Activated CD8-positive, alpha-beta memory T cell treated with anti-CD3 and anti-CD28 coated beads, Interleukin-2, amount 50 U/mL, for 4 hours (primary cell): ENCODE measurements around the gene PRCD.

ENCODE experiments used
- DNase-seq: peaks from one replicate; pipeline ENCODE4 v3.0.0-alpha.2; 2020

PRCD gene

DNA sequence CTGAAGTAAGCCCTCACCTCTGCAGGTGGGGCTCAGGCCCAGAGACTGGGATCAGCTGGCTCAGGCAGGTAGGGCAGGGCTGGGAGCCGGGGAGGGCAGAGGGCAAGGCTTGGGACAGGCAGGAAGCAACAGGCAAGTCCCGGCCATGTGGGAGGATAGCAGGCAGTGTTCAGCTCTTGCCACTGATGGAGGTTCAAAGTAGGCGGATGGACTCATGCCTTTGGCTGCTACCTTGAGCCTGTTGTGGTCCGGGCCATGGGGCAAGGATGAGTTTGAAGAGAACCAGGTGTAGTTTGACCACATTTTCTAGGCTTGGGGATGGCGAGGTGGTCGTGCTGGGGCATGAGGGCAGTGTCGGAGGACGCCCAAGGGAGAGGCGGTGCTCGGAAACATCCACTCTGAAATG, 2.7 kb downstream of the PRCD start:
- DNase-seq = no peak

DNA sequence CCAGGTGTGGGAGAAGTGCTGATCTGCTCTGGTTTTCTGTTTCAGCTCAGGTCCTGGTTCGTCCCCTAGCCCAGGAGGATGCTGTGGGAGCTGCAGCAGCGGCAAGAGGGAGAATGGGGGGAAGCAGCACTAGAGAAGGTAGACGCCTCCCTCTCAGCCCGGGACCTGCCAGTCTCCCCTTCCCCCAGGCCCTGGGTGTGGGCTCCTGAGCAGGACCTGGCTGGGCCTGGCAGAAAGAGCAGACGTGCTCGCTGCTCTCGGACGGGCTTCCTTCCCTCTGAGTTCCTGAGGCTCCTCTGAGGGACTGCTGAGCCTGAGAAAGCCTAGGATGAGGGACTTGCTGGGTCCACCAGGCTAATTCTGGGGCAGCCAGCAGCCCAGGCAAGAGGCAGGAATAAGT, 3.1 kb downstream of the PRCD start:
- no peak for DNase-seq

DNA sequence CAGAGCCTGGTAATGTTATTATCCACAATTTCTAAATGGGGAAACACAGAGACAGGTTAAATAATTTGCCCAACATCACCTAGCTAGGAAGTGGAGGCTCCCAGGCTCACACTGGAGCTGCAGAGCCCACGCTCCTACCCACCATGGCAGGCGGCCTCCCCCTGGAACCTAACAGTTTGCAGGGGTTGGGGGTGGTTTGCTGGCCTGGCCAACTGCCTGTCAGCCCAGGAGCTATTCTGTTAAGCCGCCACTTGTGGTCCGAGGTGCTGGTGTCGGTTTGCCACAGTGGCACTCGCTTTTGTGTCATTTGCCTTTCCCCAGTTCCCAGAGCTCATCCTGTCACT, 3.6 kb downstream of the PRCD start:
- DNase-seq = no peak

DNA sequence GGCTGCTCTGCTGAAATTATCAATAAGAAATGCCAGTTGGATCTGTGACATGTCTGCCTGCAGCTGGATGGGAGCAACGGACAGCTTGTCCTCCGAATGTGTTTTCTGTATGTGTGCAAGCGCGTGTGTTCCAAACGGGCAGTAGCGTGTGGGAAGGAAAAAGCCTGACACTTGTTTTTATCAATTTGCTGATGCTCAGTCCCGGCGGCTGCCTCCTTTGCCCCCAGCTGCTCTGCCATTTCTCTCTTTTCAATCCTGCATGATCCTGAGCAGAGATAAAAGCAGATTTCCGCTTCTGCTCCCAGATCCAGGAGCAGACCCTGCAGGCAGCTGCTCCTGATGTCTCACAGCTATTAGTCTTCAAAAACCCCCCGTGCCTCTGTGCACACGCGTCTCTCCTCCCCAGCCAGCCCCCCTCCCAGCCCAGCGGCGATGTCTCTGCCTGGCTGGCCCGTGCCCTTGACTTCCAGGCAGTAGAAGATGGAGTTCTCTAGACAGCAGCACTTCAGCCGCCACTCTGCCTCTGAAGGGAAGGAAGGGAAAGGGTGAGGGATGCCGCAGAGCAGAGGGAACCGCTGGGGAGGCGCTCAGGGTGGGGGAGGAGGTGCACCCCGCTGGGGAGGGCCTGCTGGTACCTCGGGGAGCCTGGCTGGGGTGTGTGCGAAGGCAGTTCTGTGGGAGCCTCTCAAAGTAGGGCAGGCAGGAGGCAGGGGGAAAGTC, 4.1 kb downstream of the PRCD start:
- DNase-seq = no peak

DNA sequence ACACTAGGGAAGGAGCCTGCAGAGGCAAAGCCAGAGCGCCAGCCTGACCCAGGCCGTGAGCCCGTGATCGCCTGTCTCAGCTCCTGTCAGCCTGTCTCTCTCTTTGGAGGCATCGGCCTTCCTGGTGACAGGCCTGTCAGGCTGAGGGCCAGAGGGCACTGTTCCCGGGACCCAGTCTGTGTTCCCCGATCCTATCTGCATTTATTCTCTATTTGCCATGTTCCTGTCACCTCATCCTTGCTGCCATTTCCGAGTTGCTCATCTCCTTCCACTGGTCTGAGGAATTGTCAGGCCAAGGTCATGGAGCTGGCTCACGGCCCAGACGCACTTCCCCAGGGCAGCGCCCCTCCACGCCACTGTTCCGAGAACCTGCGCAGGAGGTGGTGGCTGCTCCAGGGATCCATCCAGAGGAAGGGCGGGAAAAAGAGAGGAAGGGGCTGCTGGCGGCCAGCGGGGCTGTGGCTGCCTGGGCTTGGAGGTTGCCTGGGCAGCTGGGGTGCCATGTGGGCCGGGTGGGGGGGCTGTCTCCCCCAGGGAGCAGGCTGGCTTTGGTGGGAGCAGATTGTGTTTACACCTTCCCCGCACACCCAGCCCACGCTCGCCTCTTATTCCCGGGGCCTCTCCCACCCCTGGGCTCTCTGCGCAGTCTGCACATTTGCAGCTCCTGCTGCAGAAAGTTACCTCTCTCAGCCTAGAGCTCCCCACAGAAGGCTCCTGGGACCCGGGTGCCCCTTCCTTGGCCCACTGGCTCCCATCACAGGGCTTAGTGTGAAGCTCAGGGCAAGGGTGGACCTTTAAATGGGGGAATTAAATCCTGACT, 4.9 kb downstream of the PRCD start:
- DNase-seq = no peak

DNA sequence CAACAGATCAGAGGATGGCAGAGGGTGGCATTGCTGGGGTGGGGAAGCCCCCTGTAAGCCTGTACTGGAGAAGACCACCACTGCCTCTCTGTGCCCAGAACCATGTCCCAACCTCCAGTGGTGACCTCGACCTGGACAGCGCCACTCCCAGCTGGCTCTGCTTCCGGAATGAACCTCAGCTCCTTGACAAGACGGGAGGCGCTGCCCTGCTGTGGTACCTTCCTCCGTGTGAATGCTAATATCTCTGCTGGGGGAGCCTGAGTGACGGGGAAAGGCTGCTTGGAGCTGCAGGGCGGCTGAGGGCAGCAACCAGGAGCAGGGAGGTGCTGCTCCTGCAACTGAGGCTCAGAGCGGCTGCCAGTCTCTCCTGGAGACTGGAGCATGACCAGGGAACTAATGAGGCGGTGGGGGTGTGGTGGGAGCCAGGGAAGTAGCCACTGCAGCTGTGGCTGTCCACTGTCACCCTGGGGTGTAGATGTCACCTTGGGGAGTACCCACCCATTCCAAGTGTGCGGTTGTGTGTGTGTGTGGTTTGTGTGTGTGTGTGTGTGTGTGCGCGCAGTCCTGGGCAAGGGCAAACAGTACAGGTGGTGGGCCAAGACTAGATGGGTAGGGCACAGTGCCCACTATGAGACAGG, 6.2 kb downstream of the PRCD start:
- no peak for DNase-seq

GRCh38 chr17:76546556-76547182, 6.8 kb downstream of the PRCD start:
- no peak for DNase-seq

DNA sequence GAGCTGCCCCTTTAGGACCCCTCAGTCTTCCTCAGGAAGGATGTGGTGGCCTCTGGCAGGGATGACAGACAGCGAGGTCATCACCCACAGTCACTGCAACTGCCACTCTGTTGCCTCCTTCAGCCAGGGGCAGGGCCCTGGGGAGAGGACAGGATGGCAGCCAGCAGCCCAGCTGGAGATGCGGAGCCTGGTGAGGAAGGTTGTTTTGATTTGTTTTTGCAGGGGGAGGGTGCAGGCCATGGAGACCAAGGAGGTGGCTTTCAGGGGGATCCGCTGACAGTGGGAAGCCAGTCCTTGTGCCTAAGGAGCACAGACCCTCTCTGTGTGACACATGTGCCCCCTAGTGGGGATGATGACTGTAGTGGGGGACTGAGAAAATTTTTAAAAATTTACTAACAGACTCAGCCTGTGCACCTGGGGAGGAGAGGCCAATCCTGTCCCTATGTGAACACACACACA, 7.4 kb downstream of the PRCD start:
- peak; percentile 68 for DNase-seq

- no peak for DNase-seq
Measured at GRCh38 chr17:76547642-76548202, 7.9 kb downstream of the PRCD start.

- no peak for DNase-seq
Measured at GRCh38 chr17:76548378-76549214, 8.8 kb downstream of the PRCD start.

GRCh38 chr17:76549215-76549518, 9.3 kb downstream of the PRCD start:
- no peak for DNase-seq

- no peak for DNase-seq
Measured at GRCh38 chr17:76549539-76549938, 9.7 kb downstream of the PRCD start.

DNA sequence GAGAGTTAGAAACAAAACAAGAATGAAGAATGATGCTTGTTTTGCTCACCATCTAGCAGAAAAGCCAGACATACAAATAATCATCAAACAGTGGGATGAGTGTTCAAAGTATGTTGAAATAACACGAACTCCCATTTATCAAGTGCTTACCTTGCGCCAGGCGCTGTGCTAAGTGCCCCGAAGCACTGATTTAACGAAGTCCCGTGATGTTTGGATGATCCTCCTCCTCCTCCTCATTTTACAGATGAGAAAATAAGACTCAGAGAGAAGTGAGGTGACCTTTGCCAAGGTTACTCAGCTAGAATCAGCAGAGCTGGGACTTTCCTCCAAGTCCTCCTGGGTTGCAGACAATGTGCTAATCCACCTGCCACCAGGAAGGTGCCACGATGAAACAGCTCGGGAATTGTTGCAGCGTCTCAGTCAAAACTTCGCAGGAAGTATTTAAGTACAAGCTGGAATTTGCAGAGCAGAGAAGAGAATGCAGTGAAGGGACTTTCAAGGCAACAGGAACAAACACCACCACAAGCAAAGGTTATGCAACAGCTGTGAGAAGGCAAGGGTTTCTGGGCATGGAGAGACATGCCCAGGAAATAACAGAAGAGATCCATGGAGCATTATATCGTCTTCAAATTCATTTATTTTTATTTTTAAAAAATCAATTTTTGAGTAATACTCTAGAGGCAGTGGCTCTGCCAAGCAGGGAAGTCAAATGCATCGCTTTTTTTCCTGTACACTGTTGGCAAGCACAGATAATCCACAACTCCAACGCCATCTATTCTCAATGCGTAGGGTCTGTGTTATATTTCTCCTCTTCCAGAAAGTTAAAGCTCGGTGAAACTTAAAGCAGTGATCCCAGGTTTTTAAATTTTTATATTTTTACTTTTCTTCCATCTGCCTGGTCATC, 11.1 kb downstream of the PRCD start:
- DNase-seq = no peak

GRCh38 chr17:76551685-76552084, 11.8 kb downstream of the PRCD start:
- no peak for DNase-seq

DNA sequence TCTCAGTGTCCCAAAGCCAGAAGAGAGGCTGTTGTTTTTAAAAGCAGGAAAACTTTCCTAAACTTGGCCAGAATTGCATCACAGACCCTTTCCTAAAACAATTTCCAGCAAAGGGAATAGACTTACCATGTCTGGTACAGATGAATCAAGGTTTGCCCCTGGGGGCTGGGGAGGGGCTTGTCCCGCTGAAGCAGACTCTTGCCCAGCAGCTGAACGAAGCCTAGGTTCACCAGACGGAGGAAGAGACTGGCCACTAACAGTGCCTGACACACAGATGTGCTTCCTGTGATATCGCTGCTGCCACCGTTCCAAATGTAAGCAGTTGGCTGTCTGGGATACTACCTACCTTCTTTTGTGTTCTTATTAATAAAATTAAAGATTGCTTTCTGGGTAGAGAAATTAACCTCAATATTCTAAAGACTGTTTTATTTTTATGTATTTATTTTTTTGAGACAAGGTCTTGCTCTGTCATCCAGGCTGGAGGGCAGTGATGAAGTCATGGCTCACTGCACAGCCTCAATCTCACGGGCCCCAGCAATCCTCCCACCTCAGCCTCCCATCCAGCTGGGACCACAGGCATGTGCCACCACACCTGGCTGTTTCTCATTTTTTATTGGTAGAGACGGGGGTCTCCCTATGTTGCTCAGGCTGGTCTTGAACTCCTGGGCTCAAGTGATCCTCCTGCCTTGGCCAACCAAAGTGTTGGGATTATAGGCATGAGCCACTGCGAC, 13.5 kb downstream of the PRCD start:
- no peak for DNase-seq

DNA sequence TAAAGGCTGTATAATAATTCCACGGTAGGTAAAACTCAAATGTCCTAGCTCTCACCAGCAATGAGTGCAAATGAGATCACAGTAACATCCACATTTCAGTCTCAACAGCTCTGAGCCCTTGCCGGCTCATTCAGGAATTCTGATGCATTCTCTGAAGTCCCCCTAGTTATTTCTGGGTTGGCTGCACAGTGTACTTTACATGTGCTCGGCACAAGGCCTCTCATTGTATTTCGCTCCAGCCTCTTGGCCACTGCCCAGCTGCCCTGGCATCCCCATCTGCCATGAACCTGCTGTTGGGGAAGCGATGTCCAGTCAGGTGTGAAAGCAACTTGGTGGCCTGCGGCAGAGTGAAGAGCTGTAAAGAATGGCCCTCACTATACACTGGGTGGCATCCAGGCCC, 14.3 kb downstream of the PRCD start:
- DNase-seq = no peak

DNA sequence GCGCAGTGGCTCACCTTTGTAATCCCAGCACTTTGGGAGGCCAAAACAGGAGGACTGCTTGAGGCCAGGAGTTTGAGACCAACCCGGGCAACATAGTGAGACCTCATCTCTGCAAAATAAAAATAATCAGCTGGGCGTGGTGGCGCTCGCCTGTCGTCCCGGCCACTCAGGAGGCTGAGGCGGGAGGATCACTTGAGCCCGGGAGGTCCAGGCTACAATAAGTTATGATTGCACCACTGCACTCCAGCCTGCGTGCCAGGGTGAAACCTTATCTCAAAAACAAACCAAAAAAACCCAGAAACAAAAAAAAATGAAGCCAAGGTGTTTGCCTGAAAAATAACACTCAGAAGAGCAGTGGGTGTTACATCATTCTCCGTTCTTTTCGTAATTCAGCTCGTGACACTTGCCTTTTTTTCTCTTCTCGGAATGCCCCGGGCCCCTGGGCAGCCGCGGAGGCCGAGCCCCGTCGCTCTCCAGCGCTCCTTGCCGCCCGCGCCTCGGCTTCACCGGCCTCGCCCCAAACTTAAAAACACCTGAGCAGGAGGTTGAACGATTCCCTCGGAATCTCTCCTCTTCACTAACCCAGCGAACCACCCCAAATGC, 17.0 kb downstream of the PRCD start:
- DNase-seq = peak; percentile 39

DNA sequence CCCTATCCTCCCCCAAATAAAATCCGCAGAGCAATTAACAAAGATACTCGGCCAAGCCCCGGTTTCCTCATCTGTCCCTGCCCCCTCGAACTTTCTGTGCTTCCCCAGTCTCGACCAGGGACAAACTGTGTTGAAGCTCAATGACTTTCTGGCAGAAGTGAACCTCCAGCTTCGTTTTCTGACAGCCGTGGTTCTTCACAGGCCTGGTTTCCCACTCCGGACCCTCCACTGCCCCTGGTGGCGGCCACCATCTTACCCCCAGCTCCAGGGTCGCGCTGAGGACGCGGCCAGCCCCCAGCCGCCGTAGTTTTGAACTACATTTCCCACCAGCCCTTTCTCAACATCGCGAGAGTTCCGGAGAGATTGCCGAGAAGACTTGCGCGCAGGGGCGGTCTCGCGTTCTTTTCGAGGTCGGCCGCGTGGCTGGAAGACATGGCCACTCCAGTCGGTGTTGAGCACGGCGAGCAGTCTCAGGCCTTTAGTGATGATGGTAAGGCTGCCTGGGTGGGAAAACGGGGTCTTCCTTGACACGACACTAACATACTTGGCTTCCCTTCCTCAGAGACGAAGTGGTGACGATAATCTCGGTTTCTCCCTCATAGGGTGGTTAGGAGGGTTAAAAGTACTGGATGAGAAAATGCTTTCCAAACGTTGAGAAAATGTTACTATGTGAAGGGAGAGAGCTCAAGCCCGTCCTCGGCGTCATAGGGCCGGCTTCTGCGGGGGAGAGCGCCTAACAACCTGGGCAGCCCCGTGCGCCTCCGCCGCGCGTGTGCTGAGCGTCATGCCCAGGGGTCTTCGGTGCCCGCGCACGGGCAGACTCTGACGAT, 17.7 kb downstream of the PRCD start:
- peak; percentile 92 for DNase-seq
